DMS79 treated with DMSO at 0.1 percent for 48 hours (cell line): ENCODE data around the gene ATG16L1.

ENCODE experiments used
- DNase-seq: peaks from one replicate; lab custom pipeline; 2025; lab: John Stamatoyannopoulos, UW

Gene ATG16L1

DNA sequence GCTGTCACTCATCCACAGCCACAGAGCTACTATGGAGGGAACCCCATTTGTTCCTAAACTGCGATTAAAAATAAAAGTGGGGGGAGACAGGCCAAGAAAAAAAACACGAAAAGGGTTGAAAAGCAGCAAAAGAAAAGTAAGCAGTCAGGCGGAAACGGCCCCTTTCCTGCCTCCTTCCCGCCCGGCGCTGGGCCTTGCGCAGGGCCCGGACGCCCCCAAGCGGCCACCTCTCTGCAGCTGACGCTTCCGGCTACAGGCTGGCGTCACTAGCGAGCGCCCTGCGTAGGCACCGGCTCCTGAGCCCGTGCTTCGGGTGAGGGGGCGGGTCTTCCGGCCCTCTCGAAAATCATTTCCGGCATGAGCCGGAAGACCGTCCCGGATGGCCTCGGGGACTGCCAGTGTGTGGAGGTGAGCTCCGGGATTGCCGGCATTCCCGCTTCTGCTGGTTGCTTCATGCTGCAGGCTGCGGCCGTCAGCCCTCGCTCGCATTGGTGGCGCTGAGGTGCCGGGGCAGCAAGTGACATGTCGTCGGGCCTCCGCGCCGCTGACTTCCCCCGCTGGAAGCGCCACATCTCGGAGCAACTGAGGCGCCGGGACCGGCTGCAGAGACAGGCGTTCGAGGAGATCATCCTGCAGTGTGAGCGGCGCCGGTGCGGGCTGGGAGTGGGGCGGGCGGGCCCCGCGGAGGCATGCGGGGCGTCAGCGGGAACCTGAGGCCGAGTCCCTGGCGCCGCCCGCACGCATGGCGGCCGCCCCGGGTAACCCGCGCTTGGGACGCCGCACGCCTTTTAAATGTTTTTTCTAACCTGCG lies at the start of gene ATG16L1:
ATG16L1 (plus strand) TSS at position 368 of the 811 bp plus-strand sequence; CDS start at position 523, 155 bp downstream.
- DNase-seq, result peak; percentile 88

GRCh38 chr2:233202531-233202944 lies 48.9 kb upstream of the ATG16L1 start:
- no peak for DNase-seq

GRCh38 chr2:233203060-233203459 lies 48.4 kb upstream of the ATG16L1 start:
- DNase-seq, result no peak

GRCh38 chr2:233204286-233204936 lies 47.1 kb upstream of the ATG16L1 start:
- no peak for DNase-seq

GRCh38 chr2:233208382-233209116 lies 42.9 kb upstream of the ATG16L1 start:
- no peak for DNase-seq

GRCh38 chr2:233209117-233209532 lies 42.3 kb upstream of the ATG16L1 start:
- DNase-seq, result no peak

DNA sequence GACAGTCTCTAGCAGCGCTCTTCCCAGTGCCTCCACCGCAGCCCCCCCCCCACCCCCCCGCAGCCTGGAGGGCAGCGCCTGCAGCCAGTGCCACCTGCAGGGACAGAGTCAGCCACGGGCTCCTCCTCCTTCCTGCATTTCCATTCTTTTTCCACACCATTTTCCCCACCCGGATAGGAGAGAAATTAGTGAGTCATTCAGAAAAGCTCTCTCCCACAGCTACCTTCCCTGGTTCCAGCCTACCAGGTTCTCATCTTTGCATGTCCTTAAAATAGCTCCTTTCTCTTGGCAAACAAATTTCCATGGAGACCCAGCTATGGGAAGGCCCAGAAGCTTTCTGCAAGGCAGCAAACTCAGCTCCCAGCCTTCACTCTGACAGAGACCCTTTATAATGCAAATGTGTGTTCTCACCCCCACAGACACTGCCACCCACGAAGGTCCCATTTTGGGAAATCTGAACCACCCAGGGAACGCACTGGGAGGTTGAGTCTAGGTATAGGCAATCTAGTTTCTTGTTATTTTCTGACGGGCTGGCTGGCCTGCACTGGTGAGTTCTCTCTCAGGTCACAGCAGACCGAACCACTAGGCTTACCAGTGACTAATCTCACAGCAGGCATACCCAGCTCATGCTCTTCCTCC lies 41.8 kb upstream of the ATG16L1 start:
- DNase-seq, result no peak

GRCh38 chr2:233210281-233210680 lies 41.2 kb upstream of the ATG16L1 start:
- no peak for DNase-seq

DNA sequence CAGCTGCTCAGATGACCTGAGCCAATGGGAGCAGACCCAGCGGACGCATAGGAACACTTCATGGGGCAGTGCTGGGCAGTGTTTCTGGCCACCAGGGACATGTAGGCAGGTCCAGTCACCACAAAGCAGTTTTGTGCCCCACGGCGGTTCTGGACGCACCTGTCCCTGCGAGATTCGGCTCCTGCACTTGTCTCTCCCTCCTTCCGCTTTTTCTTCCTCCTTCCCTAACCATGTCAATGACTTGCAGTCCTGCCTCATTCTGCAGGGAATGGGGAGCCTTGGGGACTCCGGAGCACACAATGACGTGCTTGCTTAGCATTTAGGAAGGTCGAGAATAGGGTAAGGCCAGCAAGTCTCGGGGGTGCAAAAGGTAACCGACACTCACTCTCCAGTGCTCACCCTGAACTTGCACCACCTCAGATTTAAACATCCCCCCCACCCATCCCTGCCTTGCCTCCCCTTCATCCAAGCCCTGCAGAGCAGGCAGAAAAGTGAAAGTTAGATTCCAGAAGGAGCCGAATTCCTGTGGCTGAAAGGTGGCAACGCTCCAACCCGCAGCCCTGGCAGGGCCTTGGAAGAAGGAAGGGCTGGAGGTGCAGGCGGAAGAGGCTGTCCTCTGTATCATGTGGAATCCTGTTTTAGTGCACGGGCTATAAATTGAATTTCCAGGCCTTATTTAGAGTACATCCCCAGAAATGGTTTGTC lies 40.5 kb upstream of the ATG16L1 start:
- DNase-seq, result peak; percentile 77

GRCh38 chr2:233211548-233211895 lies 40.0 kb upstream of the ATG16L1 start:
- no peak for DNase-seq

DNA sequence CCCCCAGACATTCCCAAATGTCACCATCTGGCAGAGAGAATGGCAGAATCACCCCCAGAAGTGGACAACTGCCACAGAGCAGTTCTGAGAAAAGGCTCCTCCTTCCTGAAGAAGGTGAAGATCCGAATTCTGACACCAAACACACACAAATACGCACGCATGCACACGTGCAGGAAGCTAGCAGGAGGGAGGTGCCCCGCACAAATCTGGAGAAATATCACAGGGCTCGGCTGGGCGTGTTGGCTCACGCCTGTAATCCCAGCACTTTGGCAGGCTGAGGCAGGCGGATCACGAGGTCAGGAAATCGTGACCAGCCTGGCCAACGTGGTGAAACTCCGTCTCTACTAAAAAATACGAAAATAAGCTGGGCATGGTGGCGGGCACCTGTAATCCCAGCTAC lies 38.5 kb upstream of the ATG16L1 start:
- DNase-seq, result no peak

GRCh38 chr2:233213975-233214374 lies 37.5 kb upstream of the ATG16L1 start:
- no peak for DNase-seq

GRCh38 chr2:233217892-233218377 lies 33.5 kb upstream of the ATG16L1 start:
- DNase-seq, result no peak

DNA sequence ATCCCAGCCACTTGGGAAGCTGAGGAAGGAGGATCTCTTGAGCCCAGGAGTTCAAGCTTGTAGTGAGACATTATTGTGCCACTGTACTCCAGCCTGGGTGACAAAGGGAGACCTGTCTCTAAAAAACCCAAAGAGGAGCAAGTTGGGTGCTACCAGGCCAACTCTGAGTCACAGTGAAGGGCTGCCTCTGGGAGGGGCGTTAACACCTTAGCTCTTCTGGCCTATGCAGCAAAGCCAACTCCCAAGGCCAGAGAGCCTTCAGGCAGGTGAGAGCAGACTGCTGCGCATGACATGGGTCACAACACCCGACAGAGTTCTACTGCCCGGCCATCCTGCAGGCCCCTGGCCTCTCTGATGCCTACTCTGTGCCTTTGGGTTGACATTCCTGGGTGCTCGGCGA lies 32.6 kb upstream of the ATG16L1 start:
- DNase-seq, result no peak

- DNase-seq, result no peak
These were observed 31.6 kb upstream of the ATG16L1 start for GRCh38 chr2:233219848-233220247.

DNA sequence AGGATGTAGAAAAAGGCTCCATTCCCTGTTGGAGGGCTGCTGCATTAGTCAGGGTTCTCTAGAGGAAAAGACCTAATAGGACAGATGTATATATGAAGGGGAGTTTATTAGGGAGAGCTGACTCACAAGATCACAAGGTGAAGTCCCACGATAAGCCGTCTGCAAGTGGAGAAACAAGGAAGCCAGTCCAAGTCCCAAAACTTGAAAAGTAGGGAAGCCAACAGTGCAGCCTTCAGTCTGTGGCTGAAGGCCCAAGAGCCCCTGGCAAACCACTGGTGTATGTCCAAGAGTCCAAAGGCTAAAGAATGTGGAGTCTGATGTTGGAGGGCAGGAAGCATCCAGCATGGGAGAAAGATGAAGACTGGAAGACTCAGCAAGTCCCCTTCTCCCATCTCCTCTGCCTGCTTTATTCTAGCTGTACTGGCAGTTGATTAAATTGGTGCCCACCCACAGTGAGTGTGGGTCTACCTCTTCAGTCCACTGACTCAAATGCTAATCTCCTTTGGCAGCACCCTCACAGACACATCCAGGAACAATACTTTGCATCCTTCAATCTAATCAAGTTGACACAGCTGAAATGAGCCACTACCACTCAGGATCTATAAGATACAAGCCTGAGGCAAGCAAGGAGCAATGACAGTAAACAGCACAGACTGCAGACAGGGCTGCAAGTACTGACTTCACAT lies 30.0 kb upstream of the ATG16L1 start:
- DNase-seq, result no peak

- no peak for DNase-seq
These were observed 28.2 kb upstream of the ATG16L1 start for GRCh38 chr2:233223059-233223894.

GRCh38 chr2:233225230-233226068 lies 26.0 kb upstream of the ATG16L1 start:
- DNase-seq, result no peak

DNA sequence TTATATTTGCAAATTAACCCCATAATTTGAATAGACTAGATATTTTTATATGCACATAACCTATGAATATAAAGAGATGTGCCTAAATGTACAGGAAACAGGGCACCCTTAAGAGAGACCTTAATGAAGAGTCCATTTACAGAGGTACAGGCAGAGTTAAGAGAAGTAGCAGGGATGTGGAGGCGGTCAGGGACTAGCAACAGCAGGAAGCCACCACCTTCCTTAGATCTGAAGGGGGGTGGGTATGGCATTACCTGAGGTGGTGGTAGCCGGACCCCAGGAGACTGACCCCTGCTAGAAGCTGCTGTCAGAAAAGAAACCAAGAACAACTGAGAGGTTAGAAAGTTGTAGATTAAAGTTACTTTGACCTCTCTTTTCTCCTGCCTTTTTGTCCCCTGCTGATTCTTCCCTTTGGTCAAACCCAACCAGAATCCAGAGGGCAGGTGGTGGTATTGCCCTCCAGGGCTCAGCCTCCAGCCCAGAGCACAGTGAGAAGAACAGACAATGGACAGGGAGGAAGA lies 24.9 kb upstream of the ATG16L1 start:
- DNase-seq, result no peak
